K562 (cell line): ENCODE measurements around the gene TICRR. TPM values are rescaled to one million over a fixed set of nuclear protein-coding genes. Genes with fewer than 3 reads are reported as not detected.
A peak's percentile ranks its signal among the peaks of the same experiment; 100 is the strongest.

ENCODE experiments used
- CEBPG ChIP-seq, 3 experiments: fragments of 200-800 bp in 1 of 3; sonication (Bioruptor generic) in 1 of 3; sonication (generic) in 1 of 3; formaldehyde crosslinking in 1 of 3; IDR thresholded peaks in 2 of 3; conservative IDR thresholded peaks in 1 of 3; 2 replicates each; pipeline versions ENCODE4 v1.6.1 to v1.8.0; 2016 to 2022; ENCODE audit warnings: missing compliant biosample characterization in 2 of 3, missing genetic modification characterization in 2 of 3, mild to moderate bottlenecking in 1 of 3, missing genetic modification reagents in 1 of 3
- JUND ChIP-seq, 2 experiments: IDR thresholded peaks; 2 replicates in 1 of 2; 3 replicates in 1 of 2; pipeline ENCODE4 v1.6.1; 2011; ENCODE audit warnings: borderline replicate concordance in 2 of 2, low read depth in 2 of 2, low read length in 2 of 2, improper control_type of control experiment in 1 of 2, missing biosample characterization in 1 of 2, missing genetic modification characterization in 1 of 2, missing genetic modification reagents in 1 of 2
- MAX ChIP-seq: sonication (generic); formaldehyde crosslinking; IDR thresholded peaks from 2 replicates; pipeline ENCODE4 v1.9.0; 2022; ENCODE audit warnings: mild to moderate bottlenecking, missing genetic modification reagents
- MBD2 ChIP-seq: sonication (generic); IDR thresholded peaks from 2 replicates; pipeline ENCODE4 v1.6.1; 2016; ENCODE audit warnings: low read depth, borderline replicate concordance
- MNT ChIP-seq, 2 experiments: fragments of 450-650 bp; conservative IDR thresholded peaks; 2 replicates each; pipeline ENCODE4 v1.6.1; 2017; ENCODE audit warnings: mild to moderate bottlenecking in 2 of 2, moderate library complexity in 2 of 2
- PCBP1 ChIP-seq: fragments of 200-400 bp; formaldehyde crosslinking; IDR thresholded peaks from 2 replicates; pipeline ENCODE4 v1.6.1; 2018; ENCODE audit warnings: mild to moderate bottlenecking, low read depth, low read length; ENCODE audit not compliant: poor library complexity, severe bottlenecking
- RBBP5 ChIP-seq: fragments of 200-600 bp; sonication (generic); IDR thresholded peaks from 2 replicates; pipeline ENCODE4 v1.6.1; 2012; ENCODE audit warnings: borderline replicate concordance, mild to moderate bottlenecking, low read length, control low read depth, inconsistent platforms; ENCODE audit not compliant: insufficient read depth, poor library complexity, severe bottlenecking
- SAFB ChIP-seq: fragments of 200-400 bp; formaldehyde crosslinking; IDR thresholded peaks from 2 replicates; pipeline ENCODE4 v1.6.1; 2017; ENCODE audit warnings: low read depth, low read length, borderline replicate concordance
- ZBTB43 ChIP-seq: sonication (generic); formaldehyde crosslinking; IDR thresholded peaks from 2 replicates; pipeline ENCODE4 v1.8.0; 2023; ENCODE audit warnings: mild to moderate bottlenecking, missing genetic modification reagents
- ZFX ChIP-seq: sonication (generic); formaldehyde crosslinking; IDR thresholded peaks from 2 replicates; pipeline ENCODE4 v1.8.0; 2022; ENCODE audit warnings: mild to moderate bottlenecking, missing genetic modification reagents, moderate library complexity
- ZNF12 ChIP-seq: sonication (generic); formaldehyde crosslinking; IDR thresholded peaks from 2 replicates; pipeline ENCODE4 v1.4.0; 2020; ENCODE audit warnings: mild to moderate bottlenecking, missing genetic modification reagents
- ZNF146 ChIP-seq: IDR thresholded peaks from one replicate; pipeline ENCODE4 v1.6.1; 2018; ENCODE audit warnings: missing compliant biosample characterization; ENCODE audit not compliant: unreplicated experiment
- ZNF263 ChIP-seq: sonication (generic); formaldehyde crosslinking; IDR thresholded peaks from 2 replicates; pipeline ENCODE4 v1.8.0; 2022; ENCODE audit warnings: mild to moderate bottlenecking, missing genetic modification reagents, borderline replicate concordance
- polyA plus RNA-seq, 8 experiments: library from polyadenylated mRNA; depleted of rRNA in 4 of 8; stranded (reverse) in 5 of 8; unstranded in 3 of 8; fragments of >200 nt; fragmentation: Nextera tagmentation in 2 of 8; fragmentation: Illumina TruSeq in 1 of 8; extraction: Ambion mirVana in 2 of 8; extraction: Trizol in 1 of 8; gene quantifications; 2 replicates each; pipeline versions ENCODE4 v1.2.1 to v1.2.3, GENCODE V29; 2011 to 2014; ENCODE audit warnings: inconsistent platforms in 1 of 8, missing spikeins in 1 of 8
- total RNA-seq, 7 experiments: library from RNA; depleted of rRNA in 6 of 7; stranded (reverse); fragments of >200 nt in 6 of 7; fragmentation: Illumina TruSeq in 2 of 7; extraction: Trizol in 2 of 7; gene quantifications; 2 replicates each; pipeline versions ENCODE4 v1.2.1 to v1.2.3, GENCODE V29; 2011 to 2021; ENCODE audit warnings: low replicate concordance in 1 of 7
- TF ChIP-seq, protein P1 (sequence below), 2 experiments: fragments of 450-650 bp in 1 of 2; sonication (generic) in 1 of 2; formaldehyde crosslinking; conservative IDR thresholded peaks; 2 replicates each; pipeline versions ENCODE4 v1.4.0 to v1.8.1; 2020 to 2022; ENCODE audit warnings: mild to moderate bottlenecking in 1 of 2, missing genetic modification reagents in 1 of 2
- TF ChIP-seq, protein P2 (sequence below): sonication (generic); formaldehyde crosslinking; IDR thresholded peaks from 2 replicates; pipeline ENCODE4 v1.8.1; 2023; ENCODE audit warnings: mild to moderate bottlenecking, missing genetic modification reagents, moderate library complexity

TICRR gene
- total and polyA plus RNA-seq, 9 of the 15 experiments (the other 6 are each of a cell fraction or from before 2014, with no cell fraction given), result 0.84 to 22.9 (median 13.7) TPM

GRCh38 chr15:89575656-89576416, 567 bp downstream of the TICRR start (continued):
- no peak for TF ChIP-seq MAX (CRISPR knock-in tag)
- TF ChIP-seq ZFX, result peak; percentile 91
- TF ChIP-seq MNT (conservative IDR thresholded peaks at IDR 0.05), result 0 out of 4 replicates have a peak, but pooled peaks of 1 of the 2 experiments have one; percentile 36
- peak; percentile 71; the same call in 1 of the 2 replicates for TF ChIP-seq ZBTB43 (CRISPR knock-in tag)
- TF ChIP-seq, protein P1, sequence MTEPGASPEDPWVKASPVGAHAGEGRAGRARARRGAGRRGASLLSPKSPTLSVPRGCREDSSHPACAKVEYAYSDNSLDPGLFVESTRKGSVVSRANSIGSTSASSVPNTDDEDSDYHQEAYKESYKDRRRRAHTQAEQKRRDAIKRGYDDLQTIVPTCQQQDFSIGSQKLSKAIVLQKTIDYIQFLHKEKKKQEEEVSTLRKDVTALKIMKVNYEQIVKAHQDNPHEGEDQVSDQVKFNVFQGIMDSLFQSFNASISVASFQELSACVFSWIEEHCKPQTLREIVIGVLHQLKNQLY (CRISPR knock-in tag; conservative IDR thresholded peaks at IDR 0.05), result peak in 1 of 2 experiments; percentile 84; a peak in 1 of 4 replicates
- TF ChIP-seq, protein P2, sequence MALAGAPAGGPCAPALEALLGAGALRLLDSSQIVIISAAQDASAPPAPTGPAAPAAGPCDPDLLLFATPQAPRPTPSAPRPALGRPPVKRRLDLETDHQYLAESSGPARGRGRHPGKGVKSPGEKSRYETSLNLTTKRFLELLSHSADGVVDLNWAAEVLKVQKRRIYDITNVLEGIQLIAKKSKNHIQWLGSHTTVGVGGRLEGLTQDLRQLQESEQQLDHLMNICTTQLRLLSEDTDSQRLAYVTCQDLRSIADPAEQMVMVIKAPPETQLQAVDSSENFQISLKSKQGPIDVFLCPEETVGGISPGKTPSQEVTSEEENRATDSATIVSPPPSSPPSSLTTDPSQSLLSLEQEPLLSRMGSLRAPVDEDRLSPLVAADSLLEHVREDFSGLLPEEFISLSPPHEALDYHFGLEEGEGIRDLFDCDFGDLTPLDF (CRISPR knock-in tag), result peak; percentile 80
- peak; percentile 91 for TF ChIP-seq RBBP5
- TF ChIP-seq MBD2, result no peak
- no peak for TF ChIP-seq JUND (IDR thresholded peaks at IDR 0.05; ENCODE audit: borderline replicate concordance, low read depth, low read length)
- TF ChIP-seq JUND (tag; IDR thresholded peaks at IDR 0.05; ENCODE audit: borderline replicate concordance, low read depth, low read length), result 0 out of 3 replicates have a peak, but pooled peaks have one; percentile 3
- peak; percentile 60 for TF ChIP-seq PCBP1
- TF ChIP-seq CEBPG (CRISPR knock-in tag; IDR thresholded peaks at IDR 0.05), result no peak
- TF ChIP-seq CEBPG (tag; conservative IDR thresholded peaks at IDR 0.05 in 1 of 2, IDR thresholded peaks at IDR 0.05 in 1 of 2), result peak in 1 of 2 experiments; percentile 77; a peak in 2 of 4 replicates
- peak; percentile 16 for TF ChIP-seq ZNF146 (CRISPR knock-in tag)
- peak; percentile 45; the same call in 1 of the 2 replicates for TF ChIP-seq SAFB
- 0 out of 2 replicates have a peak, but pooled peaks have one; percentile 18 for TF ChIP-seq ZNF12
- peak; percentile 29 for TF ChIP-seq ZNF263 (CRISPR knock-in tag)
